Mammary microvascular endothelial cell (primary cell): ENCODE results near the gene VEGFA. TPM values are rescaled to one million over a fixed set of nuclear protein-coding genes. Genes with fewer than 3 reads are reported as not detected.

Source experiments
- total RNA-seq: library from RNA; depleted of rRNA; stranded (reverse); fragments of >200 nt; gene quantifications from 2 replicates; pipeline ENCODE4 v1.2.3, GENCODE V29; 2015

The VEGFA gene
- 7.6 and 7.8 TPM in 2 replicates for total RNA-seq

DNA sequence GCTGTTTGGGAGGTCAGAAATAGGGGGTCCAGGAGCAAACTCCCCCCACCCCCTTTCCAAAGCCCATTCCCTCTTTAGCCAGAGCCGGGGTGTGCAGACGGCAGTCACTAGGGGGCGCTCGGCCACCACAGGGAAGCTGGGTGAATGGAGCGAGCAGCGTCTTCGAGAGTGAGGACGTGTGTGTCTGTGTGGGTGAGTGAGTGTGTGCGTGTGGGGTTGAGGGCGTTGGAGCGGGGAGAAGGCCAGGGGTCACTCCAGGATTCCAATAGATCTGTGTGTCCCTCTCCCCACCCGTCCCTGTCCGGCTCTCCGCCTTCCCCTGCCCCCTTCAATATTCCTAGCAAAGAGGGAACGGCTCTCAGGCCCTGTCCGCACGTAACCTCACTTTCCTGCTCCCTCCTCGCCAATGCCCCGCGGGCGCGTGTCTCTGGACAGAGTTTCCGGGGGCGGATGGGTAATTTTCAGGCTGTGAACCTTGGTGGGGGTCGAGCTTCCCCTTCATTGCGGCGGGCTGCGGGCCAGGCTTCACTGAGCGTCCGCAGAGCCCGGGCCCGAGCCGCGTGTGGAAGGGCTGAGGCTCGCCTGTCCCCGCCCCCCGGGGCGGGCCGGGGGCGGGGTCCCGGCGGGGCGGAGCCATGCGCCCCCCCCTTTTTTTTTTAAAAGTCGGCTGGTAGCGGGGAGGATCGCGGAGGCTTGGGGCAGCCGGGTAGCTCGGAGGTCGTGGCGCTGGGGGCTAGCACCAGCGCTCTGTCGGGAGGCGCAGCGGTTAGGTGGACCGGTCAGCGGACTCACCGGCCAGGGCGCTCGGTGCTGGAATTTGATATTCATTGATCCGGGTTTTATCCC is at the start of gene VEGFA:
Gene VEGFA (plus strand): TSS at position 686 of the 846 bp plus-strand sequence.

Other genes with a start within 250 kb of the VEGFA start
- gene XPO5, start 194.2 kb upstream of the VEGFA start, total RNA-seq: 22.0 and 29.8 TPM in 2 replicates
- gene POLH, start 194.0 kb upstream of the VEGFA start, total RNA-seq: 27.8 and 28.3 TPM in 2 replicates
- 34.8 and 43.2 TPM in 2 replicates for gene GTPBP2, start 140.9 kb upstream of the VEGFA start, total RNA-seq
- 55.9 and 58.4 TPM in 2 replicates for gene MAD2L1BP, start 134.4 kb upstream of the VEGFA start, total RNA-seq
- 0.13 TPM in 1 of 2 replicates, not detected in the other for gene RSPH9, start 125.2 kb upstream of the VEGFA start, total RNA-seq
- 44.9 and 48.6 TPM in 2 replicates for gene MRPS18A, start 82.4 kb upstream of the VEGFA start, total RNA-seq